Activated T-helper 1 cell treated with Interleukin-2 at 50 U/mL for 16 hours (primary cell): ENCODE measurements around the gene SBF2.
"Not testable (repeated sequence)": the region's sequence is repeated elsewhere in the genome, so short reads cannot be mapped to it uniquely, and the experiment has no call there.

ENCODE experiments used
- DNase-seq: peaks from one replicate; pipeline ENCODE4 v3.0.0-alpha.2; 2020; ENCODE audit warnings: low read depth

SBF2 gene

DNA sequence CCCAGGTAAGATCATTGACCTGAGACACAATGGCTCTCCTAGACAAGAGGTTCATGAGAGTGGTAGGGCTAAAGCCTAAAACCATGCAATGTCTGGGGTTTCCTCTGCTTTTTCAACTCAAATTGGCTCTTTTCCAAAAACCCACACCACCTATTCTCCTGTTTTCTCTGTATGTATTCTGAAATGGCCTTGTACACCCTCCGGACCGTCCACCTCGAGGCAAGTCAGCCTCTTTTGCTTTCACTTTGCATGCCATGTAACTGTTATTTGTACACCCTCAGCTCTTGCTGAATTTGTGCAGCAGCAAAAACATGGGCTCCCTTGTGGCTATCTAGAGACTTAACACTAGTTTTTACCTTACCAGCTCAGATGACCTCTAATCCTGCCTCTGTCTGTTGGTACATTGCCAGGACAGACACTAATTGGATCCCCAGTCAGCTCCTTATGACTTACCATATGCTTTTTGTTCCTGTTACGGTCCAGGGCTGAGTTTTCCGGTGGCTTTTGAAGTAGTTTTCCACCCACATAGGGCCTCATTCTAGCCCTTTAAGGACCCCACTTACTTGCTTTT is 288.0 kb downstream of the SBF2 start:
- DNase-seq: no peak

DNA sequence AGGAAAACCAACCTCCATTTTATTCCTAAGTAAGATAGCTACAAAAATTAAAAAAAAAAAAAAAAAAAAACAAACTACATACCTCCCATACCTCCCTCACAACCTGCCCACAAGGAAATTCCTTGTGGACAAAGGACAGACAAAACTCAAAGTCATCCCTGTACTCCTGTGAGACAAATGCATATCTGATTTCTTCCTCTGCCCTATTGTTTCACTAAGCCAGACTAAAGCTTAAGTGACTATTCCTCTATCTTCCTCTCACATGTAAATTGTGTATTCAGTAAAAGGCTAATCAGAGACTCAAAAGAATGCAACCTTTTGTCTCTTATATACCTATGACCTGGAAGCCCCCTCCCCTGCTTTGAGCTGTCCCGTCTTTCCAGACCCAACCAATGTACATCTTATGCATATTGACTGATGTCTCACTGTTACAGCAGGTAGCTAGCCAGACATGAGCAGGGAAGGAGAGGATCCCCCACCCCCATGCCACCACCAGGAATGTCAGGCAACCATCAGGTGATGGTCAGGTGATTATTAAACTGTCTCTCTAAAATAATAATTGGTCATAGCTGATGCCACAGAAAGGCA is 289.4 kb downstream of the SBF2 start:
- no peak for DNase-seq

DNA sequence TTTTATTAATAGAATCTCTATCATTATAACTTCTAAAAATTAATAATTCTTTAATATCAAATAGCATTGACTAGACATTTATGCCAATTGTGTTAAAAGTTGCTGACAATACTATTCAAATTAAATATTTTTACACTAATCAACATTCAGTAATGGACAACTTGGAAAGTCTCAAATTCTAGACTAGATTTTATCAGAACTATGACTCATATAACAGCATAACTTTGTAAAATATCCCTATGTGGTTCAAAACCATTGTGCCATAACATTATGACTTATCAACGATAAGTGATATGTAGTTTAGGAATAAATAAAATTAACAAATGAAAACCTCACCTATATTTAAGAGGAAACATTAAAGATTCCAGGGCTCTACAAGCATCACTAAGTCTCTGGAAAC is 291.8 kb downstream of the SBF2 start:
- no peak for DNase-seq

DNA sequence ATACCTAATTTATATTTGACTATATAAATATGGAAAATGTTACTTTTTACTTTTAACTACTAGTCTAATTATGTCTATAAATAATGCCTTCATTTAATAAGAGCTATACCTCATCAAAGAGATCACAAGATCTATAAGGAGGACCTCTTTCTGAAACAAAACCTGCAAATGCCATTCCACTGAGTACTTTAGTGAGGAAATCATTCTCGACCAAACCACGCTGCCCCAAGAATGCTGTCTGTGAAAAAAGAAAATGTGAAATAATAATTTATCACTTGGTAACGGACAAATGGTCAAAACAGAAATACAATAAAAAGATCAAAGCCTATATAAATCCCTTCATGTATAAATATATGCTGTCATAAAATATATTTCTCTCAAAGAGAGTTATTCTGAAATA is 301.7 kb downstream of the SBF2 start:
- no peak for DNase-seq

DNA sequence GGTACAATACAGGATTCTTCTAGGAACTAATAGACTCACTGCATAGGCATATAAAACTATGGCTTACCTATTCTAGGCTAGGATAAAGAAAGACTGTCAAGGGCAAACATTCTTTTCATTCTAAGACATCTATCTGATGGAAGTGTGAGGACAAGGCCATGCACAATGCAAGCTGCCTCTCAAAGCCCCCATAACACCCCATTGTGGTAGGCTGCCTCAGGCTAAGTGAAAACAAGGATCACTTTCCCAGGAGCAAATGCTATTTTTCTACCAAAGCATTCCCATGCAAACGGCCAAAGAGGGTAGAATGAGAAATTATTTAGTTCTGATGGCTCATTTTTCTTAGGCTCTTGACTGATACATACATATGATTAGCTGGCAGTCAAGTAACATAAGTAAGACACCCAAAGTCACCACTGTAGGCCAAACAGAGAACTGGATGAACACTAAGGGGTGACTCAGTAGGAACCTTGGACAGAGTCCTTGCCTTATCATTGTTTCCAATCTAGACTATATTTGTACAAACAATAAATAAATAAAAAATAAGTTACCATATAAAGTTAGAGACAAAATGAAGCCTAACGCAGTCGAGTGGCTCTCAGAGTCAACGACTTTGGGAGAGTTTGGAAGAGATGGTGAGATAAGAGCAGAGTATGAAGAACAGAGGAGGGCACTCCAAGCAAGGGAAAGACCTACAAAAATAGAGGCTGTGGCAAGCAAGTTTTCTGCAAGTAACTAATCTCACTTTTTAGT is 303.6 kb downstream of the SBF2 start:
- no peak for DNase-seq

DNA sequence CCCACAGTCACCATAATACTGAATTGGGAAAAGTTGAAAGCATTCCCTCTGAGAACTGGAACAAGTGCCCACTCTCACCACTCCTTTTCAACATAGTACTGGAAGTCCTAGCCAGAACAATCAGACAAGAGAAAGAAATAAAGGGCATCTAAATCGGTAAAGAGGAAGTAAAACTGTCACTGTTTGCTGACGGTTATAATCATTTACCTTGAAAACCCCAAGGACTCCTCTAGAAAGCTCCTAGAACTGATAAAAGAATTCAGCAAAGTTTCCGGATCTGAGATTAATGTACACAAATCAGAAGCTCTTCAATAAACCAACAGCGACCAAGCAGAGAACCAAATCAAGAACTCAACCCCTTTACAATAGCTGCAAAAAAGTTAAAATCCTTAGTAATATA is 306.7 kb downstream of the SBF2 start:
- not testable (repeated sequence) for DNase-seq

DNA sequence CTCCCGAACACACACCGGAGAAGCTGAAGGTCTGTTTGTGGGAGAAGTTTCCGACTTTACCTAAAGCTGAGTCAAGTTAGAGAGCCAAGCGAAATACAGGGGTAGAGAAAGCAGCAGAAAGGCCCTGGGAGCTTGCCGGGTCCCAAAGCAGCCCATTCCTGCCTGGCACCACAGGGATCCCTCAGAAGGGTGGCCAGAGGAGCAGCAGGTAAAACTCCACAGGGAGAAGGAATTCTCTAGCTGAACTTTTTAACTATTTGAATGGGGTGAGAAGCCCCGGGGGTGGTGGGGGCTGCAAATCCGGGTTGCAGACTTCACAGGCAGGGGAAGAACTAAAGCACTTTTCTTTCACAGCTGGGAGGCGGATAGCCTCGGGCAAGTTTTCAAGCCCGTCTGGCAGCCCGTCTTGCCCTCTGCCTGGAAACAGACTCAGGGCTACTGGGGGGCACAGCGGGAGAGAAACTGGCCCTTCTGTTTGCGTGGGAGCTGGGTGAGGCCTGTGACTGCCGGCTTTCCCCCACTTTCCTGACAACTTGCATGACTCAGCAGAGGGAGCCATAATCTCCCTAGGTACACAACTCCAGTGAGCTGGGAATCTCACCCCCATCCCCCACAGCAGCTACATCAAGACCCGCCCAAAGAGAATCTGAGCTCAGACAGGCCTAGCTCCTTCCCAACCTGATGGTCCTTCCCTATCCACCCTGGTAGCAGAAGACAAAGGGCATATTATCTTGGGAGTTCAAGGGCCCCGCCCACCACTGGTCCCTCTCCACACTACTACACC is 311.0 kb downstream of the SBF2 start:
- no peak for DNase-seq

DNA sequence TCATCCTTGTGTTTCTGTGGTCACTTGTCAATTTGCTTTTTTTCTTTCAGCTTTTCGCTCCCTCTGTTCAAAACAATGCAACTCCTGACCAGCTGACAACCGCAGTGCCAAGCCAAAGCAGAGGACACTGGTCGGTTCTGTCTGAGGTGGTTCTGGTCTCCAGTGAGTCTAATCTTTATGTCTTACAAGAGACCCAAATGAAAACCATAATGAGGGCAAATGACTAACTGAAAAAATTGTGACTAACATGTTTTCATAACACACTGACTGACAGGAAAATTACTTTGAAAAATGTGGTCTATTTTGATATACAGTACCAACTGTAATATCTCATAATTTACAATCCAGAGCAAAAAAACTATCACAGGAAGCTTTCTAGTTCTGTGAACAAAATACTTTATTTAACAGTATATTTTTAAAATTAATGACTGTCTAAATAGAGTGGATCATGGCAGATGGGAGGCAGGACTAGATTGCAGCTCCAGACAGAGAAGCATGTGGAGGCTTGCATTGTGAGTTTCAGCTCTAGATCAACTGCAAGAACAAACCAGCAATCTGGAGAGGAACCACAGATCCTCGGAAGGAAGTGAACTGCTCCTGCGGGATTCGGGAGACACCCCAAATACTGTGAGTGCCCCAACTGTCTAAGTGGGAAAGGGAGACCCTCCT is 311.8 kb downstream of the SBF2 start:
- DNase-seq: no peak

DNA sequence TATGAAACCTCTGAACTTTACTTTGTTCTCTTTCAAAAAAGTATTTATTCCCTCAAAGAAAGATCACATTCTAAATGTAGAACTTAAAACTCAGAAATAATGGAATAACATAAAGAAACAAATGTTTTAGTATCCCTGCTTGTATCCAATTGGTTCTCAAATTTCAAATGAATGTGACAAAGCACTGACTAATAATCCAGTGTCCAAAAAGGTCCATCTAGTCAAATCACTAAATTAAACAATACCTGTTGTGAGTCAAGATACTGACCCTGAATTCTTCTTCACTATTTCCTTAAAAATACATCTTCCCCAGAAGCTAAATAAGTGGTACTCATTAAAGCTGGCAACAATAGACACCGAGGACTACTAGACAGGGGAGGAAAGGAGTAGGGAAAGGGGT is 313.1 kb downstream of the SBF2 start:
- no peak for DNase-seq

DNA sequence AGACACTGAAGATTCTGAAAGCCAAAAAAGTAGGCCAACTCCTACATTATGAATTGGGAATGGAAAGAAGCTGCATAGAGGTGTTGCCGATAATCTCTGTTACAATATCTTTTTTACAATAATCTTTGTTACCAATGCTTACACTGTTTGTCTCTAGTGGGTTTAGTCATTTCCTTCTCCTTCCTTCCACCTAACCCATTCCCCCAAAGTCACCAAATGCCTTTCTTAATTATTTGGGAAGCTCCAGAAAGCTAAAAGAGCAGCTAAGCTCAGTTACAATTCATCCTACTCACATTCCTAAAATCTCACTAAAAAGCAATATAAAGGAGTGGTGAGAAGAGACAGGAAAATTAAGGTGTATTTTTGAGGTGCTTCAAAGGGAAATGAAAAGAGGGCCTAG is 316.5 kb downstream of the SBF2 start:
- no peak for DNase-seq

DNA sequence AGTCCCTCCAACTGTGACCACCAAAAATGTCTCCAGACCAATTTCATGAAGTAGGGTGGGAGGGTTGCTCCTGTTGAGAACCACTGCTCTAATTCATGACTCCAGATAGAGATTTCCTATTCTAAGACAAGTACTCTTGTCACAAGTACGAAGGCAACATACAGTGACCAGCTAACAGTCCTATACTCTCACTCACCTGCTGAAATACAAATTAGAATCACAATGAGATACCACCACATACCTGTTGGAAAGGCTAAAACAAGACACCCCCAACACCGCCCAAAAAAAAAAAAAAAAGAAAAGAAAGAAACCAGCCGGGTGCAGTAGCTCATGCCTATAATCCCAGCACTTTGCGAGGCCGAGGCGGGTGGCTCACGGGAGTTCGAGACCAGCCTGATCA is 319.6 kb downstream of the SBF2 start:
- no peak for DNase-seq

DNA sequence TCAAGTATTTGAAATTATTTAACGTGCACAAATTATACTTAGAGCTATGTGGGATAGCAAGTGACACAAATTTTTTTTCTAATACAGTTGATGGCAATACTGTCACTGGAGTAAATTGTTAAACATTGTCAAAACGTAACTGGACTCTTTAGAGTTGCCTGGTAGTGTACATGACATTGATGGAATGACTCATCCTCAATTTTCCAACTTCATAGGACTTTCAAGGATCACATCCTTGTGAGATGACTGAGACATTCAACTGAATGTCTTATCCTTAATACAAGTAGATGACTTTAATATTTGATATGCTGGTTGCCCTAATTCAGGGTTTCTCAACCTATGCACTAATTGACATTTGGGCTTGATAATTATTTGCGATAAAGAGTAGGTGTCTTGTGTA is 320.1 kb downstream of the SBF2 start:
- DNase-seq: no peak

DNA sequence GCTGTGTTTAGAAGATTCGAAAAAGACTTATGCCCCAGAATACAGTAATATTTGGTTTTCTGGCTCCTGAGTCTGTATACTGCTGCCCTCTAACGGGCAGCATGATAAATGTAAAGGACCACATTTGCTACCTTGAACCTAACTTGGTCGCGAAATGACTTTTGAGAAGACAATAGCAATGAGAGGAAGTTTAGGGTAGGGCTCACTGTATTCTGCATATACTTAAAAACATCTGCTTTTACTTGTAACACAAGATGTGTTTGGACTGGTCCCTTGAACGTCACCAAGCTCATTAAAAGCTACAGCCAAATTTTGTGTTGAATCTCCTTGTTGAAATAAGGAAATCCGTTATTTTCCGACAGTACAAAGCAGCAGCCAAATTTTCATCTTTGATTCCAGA is 321.0 kb downstream of the SBF2 start:
- no peak for DNase-seq

DNA sequence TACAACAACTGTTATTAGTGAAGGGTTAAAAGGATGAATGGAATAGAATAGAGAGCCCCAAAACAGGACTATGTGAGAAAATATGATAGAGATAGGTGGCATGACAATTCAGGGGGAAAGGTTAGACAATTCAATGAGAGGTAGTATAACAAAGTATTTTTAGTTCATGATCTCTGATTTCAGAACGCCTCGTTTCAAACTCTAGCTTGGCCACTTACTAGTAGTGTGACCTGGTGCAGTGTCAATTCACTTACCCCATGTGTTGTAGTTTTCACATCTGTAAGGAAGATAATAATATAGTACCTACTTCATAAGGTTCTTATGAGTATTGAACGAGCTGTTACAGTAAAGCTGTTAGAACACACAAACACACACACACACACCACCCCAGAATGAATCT is 322.1 kb downstream of the SBF2 start:
- DNase-seq: no peak

DNA sequence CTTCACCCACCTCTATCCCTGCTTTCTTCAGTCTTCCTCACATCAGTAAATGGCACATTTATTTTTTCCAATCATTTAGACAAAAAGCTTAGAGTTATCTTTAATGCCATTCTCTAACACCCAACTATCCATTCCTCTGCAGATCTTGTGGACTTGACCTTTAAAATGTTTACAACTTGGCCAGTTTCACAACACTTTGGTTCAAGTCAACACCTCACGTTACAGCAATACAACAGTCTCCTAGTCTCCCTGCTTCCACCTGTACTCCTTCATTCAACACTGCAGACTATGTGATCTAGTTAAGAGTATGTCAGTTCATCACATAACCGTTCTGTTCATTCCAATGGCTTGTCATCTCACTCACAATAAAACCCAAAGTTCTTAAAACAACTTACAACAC is 325.0 kb downstream of the SBF2 start:
- no peak for DNase-seq

DNA sequence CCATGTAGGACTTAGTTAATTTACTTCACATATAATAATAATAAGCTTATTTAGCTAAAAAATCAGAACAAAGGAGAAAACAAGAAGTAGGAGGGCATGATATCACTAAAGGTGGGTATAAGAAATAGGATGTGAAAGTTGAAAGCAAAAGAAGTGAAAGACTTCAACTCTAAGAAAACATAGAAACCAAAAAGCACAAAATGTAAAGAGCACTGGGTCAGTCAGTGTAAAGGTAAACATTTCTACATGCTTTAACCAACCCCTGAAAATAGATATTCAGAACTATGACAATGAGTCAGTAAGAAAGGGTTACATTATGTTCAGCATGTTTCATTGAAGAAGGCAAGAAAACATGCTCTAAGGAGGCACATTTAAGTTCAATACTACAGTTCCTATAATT is 331.3 kb downstream of the SBF2 start:
- no peak for DNase-seq

DNA sequence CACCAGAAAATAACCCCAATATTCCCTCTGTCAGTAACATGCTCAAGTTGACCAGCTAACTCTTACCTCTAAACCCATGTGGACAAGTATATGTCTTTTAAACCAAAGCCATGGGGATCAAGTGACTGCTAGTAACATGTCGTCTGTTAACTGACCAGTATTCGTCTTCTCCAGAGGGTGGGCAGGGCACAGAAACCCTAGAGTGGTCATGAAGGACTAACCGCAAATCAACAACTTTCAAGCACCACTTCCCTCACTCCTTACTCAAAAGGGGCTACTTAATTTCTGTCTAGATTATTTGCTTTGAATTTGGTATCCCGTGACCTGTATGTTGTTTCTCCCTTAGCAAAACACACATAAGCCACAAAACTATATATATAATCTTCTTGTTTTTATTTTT is 336.9 kb downstream of the SBF2 start:
- DNase-seq: no peak

DNA sequence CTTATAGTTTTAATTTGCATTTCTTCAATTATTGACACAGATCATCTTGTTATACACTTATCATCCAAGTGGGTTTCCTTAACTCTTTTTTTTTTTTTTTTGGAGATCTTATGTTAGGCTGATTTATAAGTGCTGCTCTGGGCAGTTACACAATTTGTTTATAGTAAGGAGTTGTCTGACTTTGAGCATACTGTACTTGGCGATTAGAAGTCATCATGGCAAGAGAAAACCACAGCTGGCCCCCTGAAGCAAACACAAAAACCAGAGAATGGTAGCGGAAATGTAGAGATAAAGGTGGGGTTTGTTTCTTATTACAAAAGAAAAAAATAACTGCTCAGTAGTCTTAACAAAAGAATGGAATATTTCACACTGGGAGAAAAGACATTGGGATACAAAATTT is 337.5 kb downstream of the SBF2 start:
- no peak for DNase-seq

DNA sequence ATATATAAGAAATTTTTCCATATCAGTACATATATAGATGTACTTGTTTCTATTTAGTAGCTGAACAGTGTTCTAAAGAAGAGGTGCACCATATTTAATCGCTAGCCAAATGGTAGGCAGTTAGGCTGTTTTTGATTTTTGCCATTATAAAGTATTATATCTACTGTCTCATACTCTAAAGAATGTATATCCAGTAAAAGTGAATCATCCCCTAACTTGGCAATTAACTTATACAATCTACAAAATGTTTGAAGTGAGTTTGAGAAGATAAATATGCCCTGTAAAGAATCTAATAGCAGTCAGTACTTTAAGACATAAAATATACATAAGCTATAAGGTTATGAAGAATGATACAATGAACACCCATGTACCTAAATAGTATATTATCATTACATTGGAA is 338.6 kb downstream of the SBF2 start:
- no peak for DNase-seq

DNA sequence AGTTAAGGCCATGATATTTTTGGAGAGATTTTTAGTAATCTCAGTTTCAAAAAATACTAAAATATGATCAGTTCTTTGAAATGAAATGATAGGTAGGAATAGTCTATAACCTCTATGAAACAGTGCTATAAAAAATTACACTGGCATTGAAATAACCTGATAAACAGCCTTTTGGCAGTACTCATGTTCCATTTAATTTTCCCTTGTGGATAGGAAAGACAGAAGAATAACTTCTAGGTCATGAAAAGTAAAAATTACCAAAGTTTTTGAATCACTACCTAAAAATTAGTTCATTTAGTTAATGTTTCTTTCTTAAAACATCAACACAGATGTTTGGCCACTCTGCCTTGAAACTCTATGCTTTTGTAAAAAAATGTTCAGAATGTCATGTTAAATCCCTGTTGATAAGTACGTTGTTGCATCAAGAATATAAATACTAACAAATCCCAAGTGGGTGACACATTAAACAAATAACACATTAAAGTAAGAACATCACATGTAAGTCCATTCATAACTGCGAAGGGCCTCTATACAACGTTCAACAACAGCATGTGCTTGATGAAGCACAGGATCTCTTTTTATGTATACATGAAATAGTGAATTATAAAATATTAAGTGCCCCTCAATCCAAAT is 339.9 kb downstream of the SBF2 start:
- DNase-seq: no peak

DNA sequence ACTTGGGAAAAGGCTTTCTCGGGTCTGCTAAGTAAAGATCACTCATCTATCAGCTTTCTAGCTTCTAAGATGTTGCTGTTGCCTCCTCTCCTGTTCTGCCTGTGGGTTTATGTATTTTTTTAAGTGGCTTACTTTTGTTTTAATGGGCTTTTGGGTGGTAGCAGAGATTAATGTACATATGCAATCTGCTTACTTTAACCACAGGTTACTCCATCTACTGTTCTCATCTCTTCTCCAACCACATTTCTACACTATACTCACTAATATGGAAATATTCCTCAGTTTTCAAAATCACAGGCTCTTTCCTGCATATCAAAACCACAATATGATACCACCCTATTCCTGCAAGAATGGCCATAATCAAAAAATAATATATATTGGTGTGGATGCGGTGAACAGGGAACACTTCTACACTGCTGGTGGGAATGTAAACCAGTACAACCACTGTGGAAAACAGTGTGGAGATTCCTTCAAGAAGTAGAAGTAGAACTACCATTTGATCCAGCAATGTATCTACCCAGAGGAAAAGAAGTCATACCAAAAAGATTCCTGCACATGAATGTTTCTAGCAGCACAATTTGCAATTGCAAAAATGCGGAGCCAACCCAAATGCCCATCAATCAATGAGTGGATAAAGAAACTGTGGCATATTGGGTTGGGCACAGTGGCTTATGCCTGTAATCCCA is 341.4 kb downstream of the SBF2 start:
- no peak for DNase-seq
